GM23338 (cell line): ENCODE data around the gene DEPDC5. TPM values are rescaled to one million over a fixed set of nuclear protein-coding genes. Genes with fewer than 3 reads are reported as not detected.

ENCODE experiments used
- ATAC-seq: fragments of 200-7000 bp; cut with Tn5 transposase; 3 replicates; pipeline ENCODE4 v1.9.1; 2020
- DNase-seq: peaks from one replicate; pipeline ENCODE4 v3.0.0-alpha.2; 2015; ENCODE audit warnings: low spot score
- H2AFZ ChIP-seq: fragments of 200-600 bp; sonication (generic); 2 replicates; pipeline ENCODE4 v1.8.0; 2016; ENCODE audit warnings: antibody characterized with exemption, mild to moderate bottlenecking, moderate library complexity
- H3F3A ChIP-seq: fragments of 200-600 bp; sonication (generic); replicated peaks from 2 replicates; pipeline ENCODE4 v1.8.0; 2017; ENCODE audit warnings: antibody characterized with exemption, mixed run types, low read depth
- H3K27ac ChIP-seq: fragments of 200-600 bp; sonication (generic); 2 replicates; pipeline ENCODE4 v1.6.1; 2016; ENCODE audit warnings: low read depth
- H3K27me3 ChIP-seq: fragments of 200-600 bp; sonication (generic); 2 replicates; pipeline ENCODE4 v1.8.0; 2016; ENCODE audit warnings: mild to moderate bottlenecking, mixed run types, moderate library complexity; ENCODE audit not compliant: insufficient read depth
- H3K36me3 ChIP-seq: fragments of 200-600 bp; sonication (generic); 2 replicates; pipeline ENCODE4 v1.8.0; 2016; ENCODE audit warnings: mild to moderate bottlenecking; ENCODE audit not compliant: insufficient read depth
- H3K4me1 ChIP-seq: fragments of 200-600 bp; sonication (generic); 2 replicates; pipeline ENCODE4 v1.8.0; 2016; ENCODE audit warnings: mild to moderate bottlenecking, moderate library complexity; ENCODE audit not compliant: insufficient read depth
- H3K4me2 ChIP-seq: fragments of 200-600 bp; sonication (generic); 2 replicates; pipeline ENCODE4 v1.7.1; 2017; ENCODE audit warnings: mixed run types
- H3K4me3 ChIP-seq: fragments of 200-600 bp; sonication (generic); 2 replicates; pipeline ENCODE4 v1.6.1; 2016; ENCODE audit warnings: mixed run types
- H3K79me2 ChIP-seq: fragments of 200-600 bp; sonication (generic); replicated peaks from 2 replicates; pipeline ENCODE4 v1.8.0; 2017; ENCODE audit warnings: mild to moderate bottlenecking; ENCODE audit not compliant: insufficient read depth
- H3K9me2 ChIP-seq: fragments of 200-600 bp; sonication (generic); 2 replicates; pipeline ENCODE4 v1.8.0; 2017; ENCODE audit not compliant: insufficient read depth
- H4K20me1 ChIP-seq: fragments of 200-600 bp; sonication (generic); replicated peaks from 2 replicates; pipeline ENCODE4 v1.8.0; 2017; ENCODE audit warnings: mild to moderate bottlenecking; ENCODE audit not compliant: insufficient read depth
- H3K27ac Mint-ChIP-seq: 2 replicates; pipeline ENCODE4 v1.8.0; 2020; ENCODE audit warnings: inconsistent platforms, mild to moderate bottlenecking, moderate library complexity, mixed read lengths
- H3K27me3 Mint-ChIP-seq: 3 replicates; pipeline ENCODE4 v1.8.0; 2022; ENCODE audit warnings: low read depth, mild to moderate bottlenecking, moderate library complexity, mixed read lengths, inconsistent platforms; ENCODE audit not compliant: insufficient read depth, poor library complexity
- H3K36me3 Mint-ChIP-seq: 3 replicates; pipeline ENCODE4 v1.8.0; 2021; ENCODE audit warnings: low read depth, mild to moderate bottlenecking, inconsistent platforms, moderate library complexity, mixed read lengths
- H3K4me1 Mint-ChIP-seq: 3 replicates; pipeline ENCODE4 v1.8.0; 2020; ENCODE audit warnings: mild to moderate bottlenecking, inconsistent platforms, mixed read lengths
- H3K4me3 Mint-ChIP-seq: 3 replicates; pipeline ENCODE4 v1.8.0; 2021; ENCODE audit warnings: moderate library complexity, mild to moderate bottlenecking, inconsistent platforms, mixed read lengths
- H3K9me3 Mint-ChIP-seq: 3 replicates; pipeline ENCODE4 v1.8.0; 2020; ENCODE audit warnings: moderate library complexity, mild to moderate bottlenecking, inconsistent platforms, mixed read lengths
- CREB1 ChIP-seq: fragments of 250-450 bp; sonication (Bioruptor Pico); IDR thresholded peaks from 2 replicates; pipeline ENCODE4 v1.5.0; 2020; ENCODE audit warnings: low read depth, mild to moderate bottlenecking, moderate library complexity
- JUNB ChIP-seq: IDR thresholded peaks from one replicate; pipeline ENCODE4 v1.6.1; 2016; ENCODE audit warnings: antibody characterized with exemption; ENCODE audit not compliant: unreplicated experiment
- NANOG ChIP-seq: IDR thresholded peaks from 2 replicates; pipeline ENCODE4 v1.6.1; 2016; ENCODE audit warnings: antibody characterized with exemption, borderline replicate concordance
- POLR2AphosphoS5 ChIP-seq: IDR thresholded peaks from 2 replicates; pipeline ENCODE4 v1.6.1; 2016; ENCODE audit warnings: antibody characterized with exemption, low read depth
- STAT1 ChIP-seq: IDR thresholded peaks from one replicate; pipeline ENCODE4 v1.6.1; 2016; ENCODE audit warnings: antibody characterized with exemption; ENCODE audit not compliant: unreplicated experiment
- ZNF114 ChIP-seq: fragments of 250-450 bp; sonication (Bioruptor Pico); IDR thresholded peaks from 2 replicates; pipeline ENCODE4 v1.5.0; 2020; ENCODE audit warnings: mild to moderate bottlenecking, moderate library complexity
- ZNF331 ChIP-seq: fragments of 250-450 bp; sonication (Bioruptor Pico); IDR thresholded peaks from 2 replicates; pipeline ENCODE4 v1.5.0; 2020; ENCODE audit warnings: low read depth, mild to moderate bottlenecking, moderate library complexity
- polyA plus RNA-seq: library from polyadenylated mRNA; unstranded; fragments of >200 nt; fragmentation: Nextera tagmentation; extraction: Ambion mirVana; gene quantifications from 2 replicates; pipeline ENCODE4 v1.2.1, GENCODE V29; 2016
- total RNA-seq: library from RNA; depleted of rRNA; stranded (reverse); fragments of >200 nt; shearing (Covaris generic); gene quantifications from 2 replicates; pipeline ENCODE4 v1.2.3, GENCODE V29; 2014
- TF ChIP-seq, protein P1 (sequence below), 2 experiments: fragments of 200-600 bp in 1 of 2; sonication (generic) in 1 of 2; conservative IDR thresholded peaks; 2 replicates each; pipeline versions ENCODE4 v1.5.1 to v1.6.1; 2016 to 2017; ENCODE audit warnings: antibody characterized with exemption in 2 of 2, low read depth in 2 of 2, mild to moderate bottlenecking in 2 of 2, moderate library complexity in 1 of 2
- TF ChIP-seq, protein P2 (sequence below): fragments of 250-450 bp; sonication (Bioruptor Pico); IDR thresholded peaks from 2 replicates; pipeline ENCODE4 v1.5.0; 2020; ENCODE audit warnings: mild to moderate bottlenecking, moderate library complexity
- TF ChIP-seq, protein P3 (sequence below): IDR thresholded peaks from 2 replicates; pipeline ENCODE4 v1.6.1; 2016; ENCODE audit warnings: antibody characterized with exemption

The DEPDC5 gene
- total and polyA plus RNA-seq, 2 experiments from 2014 or later = 18.7 to 19.7 TPM

DNA sequence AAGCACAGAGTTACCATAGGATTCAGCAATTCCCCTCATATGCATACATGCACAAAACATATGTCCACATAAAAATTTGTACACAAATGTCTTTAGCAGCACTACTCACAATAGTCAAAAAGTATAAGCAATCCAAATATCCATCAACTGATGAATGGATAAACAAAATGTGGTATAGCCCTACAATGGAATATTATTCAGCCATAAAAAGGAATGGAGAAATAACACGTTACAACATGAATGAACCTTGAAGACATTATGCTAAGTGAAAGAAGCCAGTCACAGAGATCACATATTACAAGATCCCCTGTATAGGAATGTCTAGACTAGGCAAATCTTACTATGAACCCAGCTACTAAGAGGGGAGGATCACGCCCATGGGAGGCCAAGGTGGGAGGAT is 11.1 kb upstream of the DEPDC5 start:
- Mint-ChIP-seq H3K9me3 (no peaks in the 10 kb centered on the region), H3K4me3 (no peak overlapping the region), H3K36me3 (peaks cover 50% of the 10 kb centered on the region), H3K27ac (no peak overlapping the region), H3K27me3 (peaks cover 3% of the 10 kb centered on the region), H3K4me1 (peaks cover 6% of the 10 kb centered on the region; the same call in 2 of the 3 replicates)
- ATAC-seq (no peak), DNase-seq (no peak)
- no peak overlapping the region for H3K27ac ChIP-seq
- H3K27me3 ChIP-seq = no peaks in the 10 kb centered on the region
- peaks cover 6% of the 10 kb centered on the region for H3K4me1 ChIP-seq
- 0 out of 2 replicates have a peak, but pooled peaks cover 3% of the 10 kb centered on the region for H3F3A ChIP-seq
- no peak overlapping the region for H3K4me2 ChIP-seq
- peaks cover 100% of the 10 kb centered on the region for H3K79me2 ChIP-seq
- peaks cover 53% of the 10 kb centered on the region for H4K20me1 ChIP-seq
- peaks cover 10% of the 10 kb centered on the region for H3K36me3 ChIP-seq
- H2AFZ ChIP-seq = no peak overlapping the region
- H3K4me3 ChIP-seq = no peak overlapping the region
- no peaks in the 10 kb centered on the region for H3K9me2 ChIP-seq
- TF ChIP-seq ZNF114 = no peak
- TF ChIP-seq JUNB = no peak
- no peak for TF ChIP-seq CREB1
- no peak for TF ChIP-seq STAT1
- TF ChIP-seq ZNF331 (CRISPR knock-in tag) = no peak
- TF ChIP-seq, protein P1, sequence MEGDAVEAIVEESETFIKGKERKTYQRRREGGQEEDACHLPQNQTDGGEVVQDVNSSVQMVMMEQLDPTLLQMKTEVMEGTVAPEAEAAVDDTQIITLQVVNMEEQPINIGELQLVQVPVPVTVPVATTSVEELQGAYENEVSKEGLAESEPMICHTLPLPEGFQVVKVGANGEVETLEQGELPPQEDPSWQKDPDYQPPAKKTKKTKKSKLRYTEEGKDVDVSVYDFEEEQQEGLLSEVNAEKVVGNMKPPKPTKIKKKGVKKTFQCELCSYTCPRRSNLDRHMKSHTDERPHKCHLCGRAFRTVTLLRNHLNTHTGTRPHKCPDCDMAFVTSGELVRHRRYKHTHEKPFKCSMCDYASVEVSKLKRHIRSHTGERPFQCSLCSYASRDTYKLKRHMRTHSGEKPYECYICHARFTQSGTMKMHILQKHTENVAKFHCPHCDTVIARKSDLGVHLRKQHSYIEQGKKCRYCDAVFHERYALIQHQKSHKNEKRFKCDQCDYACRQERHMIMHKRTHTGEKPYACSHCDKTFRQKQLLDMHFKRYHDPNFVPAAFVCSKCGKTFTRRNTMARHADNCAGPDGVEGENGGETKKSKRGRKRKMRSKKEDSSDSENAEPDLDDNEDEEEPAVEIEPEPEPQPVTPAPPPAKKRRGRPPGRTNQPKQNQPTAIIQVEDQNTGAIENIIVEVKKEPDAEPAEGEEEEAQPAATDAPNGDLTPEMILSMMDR (conservative IDR thresholded peaks at IDR 0.05; ENCODE audit: low read depth in 2 of 2) = no peak

DNA sequence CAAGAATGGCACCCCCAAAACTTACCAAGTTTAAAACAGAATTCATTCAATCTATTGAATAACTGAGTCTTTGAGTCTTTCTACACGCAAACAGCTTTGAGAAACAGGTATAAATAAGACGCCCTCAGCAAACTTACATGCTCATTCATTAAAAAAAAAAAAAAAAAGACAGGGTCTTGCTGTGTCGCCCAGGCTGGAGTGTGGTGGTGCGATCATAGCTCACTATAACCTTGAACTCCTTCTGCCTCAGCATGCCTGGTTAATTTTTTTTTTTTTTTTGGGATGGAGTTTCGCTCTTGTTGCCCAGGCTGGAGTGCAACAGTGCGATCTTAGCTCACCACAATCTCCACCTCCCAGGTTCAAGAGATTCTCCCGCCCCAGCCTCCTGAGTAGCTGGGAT is 9.9 kb upstream of the DEPDC5 start:
- Mint-ChIP-seq H3K4me1 (peaks cover 13% of the 10 kb centered on the region; the same call in 2 of the 3 replicates), H3K9me3 (no peaks in the 10 kb centered on the region), H3K4me3 (no peak overlapping the region), H3K27me3 (peaks cover 3% of the 10 kb centered on the region), H3K27ac (no peak overlapping the region), H3K36me3 (peaks cover 43% of the 10 kb centered on the region)
- Histone ChIP-seq H3K27ac (0 out of 2 replicates have a peak overlapping the region, but pooled peaks have one; percentile 14), H3K79me2 (peaks cover 100% of the 10 kb centered on the region), H2AFZ (no peak overlapping the region), H3K4me2 (no peak overlapping the region), H4K20me1 (peaks cover 47% of the 10 kb centered on the region), H3K9me2 (no peaks in the 10 kb centered on the region), H3K27me3 (no peaks in the 10 kb centered on the region), H3K4me3 (no peak overlapping the region), H3K4me1 (peaks cover 18% of the 10 kb centered on the region), H3K36me3 (peaks cover 7% of the 10 kb centered on the region), H3F3A (0 out of 2 replicates have a peak, but pooled peaks cover 3% of the 10 kb centered on the region)
- no peak for ATAC-seq
- no peak for DNase-seq
- no peak for TF ChIP-seq CREB1
- TF ChIP-seq ZNF114 = no peak
- TF ChIP-seq, protein P2, sequence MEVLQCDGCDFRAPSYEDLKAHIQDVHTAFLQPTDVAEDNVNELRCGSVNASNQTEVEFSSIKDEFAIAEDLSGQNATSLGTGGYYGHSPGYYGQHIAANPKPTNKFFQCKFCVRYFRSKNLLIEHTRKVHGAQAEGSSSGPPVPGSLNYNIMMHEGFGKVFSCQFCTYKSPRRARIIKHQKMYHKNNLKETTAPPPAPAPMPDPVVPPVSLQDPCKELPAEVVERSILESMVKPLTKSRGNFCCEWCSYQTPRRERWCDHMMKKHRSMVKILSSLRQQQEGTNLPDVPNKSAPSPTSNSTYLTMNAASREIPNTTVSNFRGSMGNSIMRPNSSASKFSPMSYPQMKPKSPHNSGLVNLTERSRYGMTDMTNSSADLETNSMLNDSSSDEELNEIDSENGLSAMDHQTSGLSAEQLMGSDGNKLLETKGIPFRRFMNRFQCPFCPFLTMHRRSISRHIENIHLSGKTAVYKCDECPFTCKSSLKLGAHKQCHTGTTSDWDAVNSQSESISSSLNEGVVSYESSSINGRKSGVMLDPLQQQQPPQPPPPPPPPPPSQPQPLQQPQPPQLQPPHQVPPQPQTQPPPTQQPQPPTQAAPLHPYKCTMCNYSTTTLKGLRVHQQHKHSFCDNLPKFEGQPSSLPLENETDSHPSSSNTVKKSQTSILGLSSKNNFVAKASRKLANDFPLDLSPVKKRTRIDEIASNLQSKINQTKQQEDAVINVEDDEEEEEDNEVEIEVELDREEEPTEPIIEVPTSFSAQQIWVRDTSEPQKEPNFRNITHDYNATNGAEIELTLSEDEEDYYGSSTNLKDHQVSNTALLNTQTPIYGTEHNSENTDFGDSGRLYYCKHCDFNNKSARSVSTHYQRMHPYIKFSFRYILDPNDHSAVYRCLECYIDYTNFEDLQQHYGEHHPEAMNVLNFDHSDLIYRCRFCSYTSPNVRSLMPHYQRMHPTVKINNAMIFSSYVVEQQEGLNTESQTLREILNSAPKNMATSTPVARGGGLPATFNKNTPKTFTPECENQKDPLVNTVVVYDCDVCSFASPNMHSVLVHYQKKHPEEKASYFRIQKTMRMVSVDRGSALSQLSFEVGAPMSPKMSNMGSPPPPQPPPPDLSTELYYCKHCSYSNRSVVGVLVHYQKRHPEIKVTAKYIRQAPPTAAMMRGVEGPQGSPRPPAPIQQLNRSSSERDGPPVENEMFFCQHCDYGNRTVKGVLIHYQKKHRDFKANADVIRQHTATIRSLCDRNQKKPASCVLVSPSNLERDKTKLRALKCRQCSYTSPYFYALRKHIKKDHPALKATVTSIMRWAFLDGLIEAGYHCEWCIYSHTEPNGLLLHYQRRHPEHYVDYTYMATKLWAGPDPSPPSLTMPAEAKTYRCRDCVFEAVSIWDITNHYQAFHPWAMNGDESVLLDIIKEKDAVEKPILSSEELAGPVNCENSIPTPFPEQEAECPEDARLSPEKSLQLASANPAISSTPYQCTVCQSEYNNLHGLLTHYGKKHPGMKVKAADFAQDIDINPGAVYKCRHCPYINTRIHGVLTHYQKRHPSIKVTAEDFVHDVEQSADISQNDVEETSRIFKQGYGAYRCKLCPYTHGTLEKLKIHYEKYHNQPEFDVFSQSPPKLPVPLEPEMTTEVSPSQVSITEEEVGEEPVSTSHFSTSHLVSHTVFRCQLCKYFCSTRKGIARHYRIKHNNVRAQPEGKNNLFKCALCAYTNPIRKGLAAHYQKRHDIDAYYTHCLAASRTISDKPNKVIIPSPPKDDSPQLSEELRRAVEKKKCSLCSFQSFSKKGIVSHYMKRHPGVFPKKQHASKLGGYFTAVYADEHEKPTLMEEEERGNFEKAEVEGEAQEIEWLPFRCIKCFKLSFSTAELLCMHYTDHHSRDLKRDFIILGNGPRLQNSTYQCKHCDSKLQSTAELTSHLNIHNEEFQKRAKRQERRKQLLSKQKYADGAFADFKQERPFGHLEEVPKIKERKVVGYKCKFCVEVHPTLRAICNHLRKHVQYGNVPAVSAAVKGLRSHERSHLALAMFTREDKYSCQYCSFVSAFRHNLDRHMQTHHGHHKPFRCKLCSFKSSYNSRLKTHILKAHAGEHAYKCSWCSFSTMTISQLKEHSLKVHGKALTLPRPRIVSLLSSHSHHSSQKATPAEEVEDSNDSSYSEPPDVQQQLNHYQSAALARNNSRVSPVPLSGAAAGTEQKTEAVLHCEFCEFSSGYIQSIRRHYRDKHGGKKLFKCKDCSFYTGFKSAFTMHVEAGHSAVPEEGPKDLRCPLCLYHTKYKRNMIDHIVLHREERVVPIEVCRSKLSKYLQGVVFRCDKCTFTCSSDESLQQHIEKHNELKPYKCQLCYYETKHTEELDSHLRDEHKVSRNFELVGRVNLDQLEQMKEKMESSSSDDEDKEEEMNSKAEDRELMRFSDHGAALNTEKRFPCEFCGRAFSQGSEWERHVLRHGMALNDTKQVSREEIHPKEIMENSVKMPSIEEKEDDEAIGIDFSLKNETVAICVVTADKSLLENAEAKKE (CRISPR knock-in tag) = no peak
- no peak for TF ChIP-seq POLR2AphosphoS5
- TF ChIP-seq, protein P1 (conservative IDR thresholded peaks at IDR 0.05; ENCODE audit: low read depth in 2 of 2) = no peak
- TF ChIP-seq ZNF331 (CRISPR knock-in tag) = no peak
- no peak for TF ChIP-seq NANOG
- no peak for TF ChIP-seq STAT1
- TF ChIP-seq, protein P3, sequence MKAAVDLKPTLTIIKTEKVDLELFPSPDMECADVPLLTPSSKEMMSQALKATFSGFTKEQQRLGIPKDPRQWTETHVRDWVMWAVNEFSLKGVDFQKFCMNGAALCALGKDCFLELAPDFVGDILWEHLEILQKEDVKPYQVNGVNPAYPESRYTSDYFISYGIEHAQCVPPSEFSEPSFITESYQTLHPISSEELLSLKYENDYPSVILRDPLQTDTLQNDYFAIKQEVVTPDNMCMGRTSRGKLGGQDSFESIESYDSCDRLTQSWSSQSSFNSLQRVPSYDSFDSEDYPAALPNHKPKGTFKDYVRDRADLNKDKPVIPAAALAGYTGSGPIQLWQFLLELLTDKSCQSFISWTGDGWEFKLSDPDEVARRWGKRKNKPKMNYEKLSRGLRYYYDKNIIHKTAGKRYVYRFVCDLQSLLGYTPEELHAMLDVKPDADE = no peak
- TF ChIP-seq JUNB = no peak
